Measurements from ENCODE around the gene RIPPLY2. TPM values are rescaled to one million over a fixed set of nuclear protein-coding genes. Genes with fewer than 3 reads are reported as not detected.
A peak's percentile ranks its signal among the peaks of the same experiment; 100 is the strongest.

The RIPPLY2 gene
- total and polyA plus RNA-seq, 4 donors: not detected

- Histone ChIP-seq H3K27ac (ENCODE audit: low read depth in 1 of 2, low read length in 2 of 2) (no peak overlapping the region), H3K36me3 (ENCODE audit: control insufficient read depth in 4 of 4, insufficient read depth in 3 of 4, low read depth in 1 of 4, low read length in 3 of 4) (no peaks in the 10 kb centered on the region), H3K4me3 (ENCODE audit: low read depth in 1 of 3, low read length in 3 of 3) (no peak overlapping the region), H3K4me1 (ENCODE audit: control insufficient read depth in 4 of 4, insufficient read depth in 4 of 4, low read length in 3 of 4) (no peaks in the 10 kb centered on the region), H3K9me3 (ENCODE audit: control insufficient read depth in 4 of 4, low read length in 3 of 4) (no peaks in the 10 kb centered on the region), H3K9ac (ENCODE audit: low read depth in 1 of 2, low read length in 2 of 2) (no peak overlapping the region), H3K27me3 (ENCODE audit: control insufficient read depth in 4 of 4, insufficient read depth in 4 of 4, low read length in 3 of 4) (no peaks in the 10 kb centered on the region)
- DNase-seq (ENCODE audit: low spot score): no peak
- WGBS: 66% methylated on average over 4 of the region's 4 CpGs
- TF ChIP-seq CTCF (IDR thresholded peaks at IDR 0.05; ENCODE audit: low read depth, low read length, missing input control): no peak
- no peak for TF ChIP-seq HNF4G (IDR thresholded peaks at IDR 0.05)
- no peak for TF ChIP-seq FOXA1 (IDR thresholded peaks at IDR 0.05)
- TF ChIP-seq SP1 (IDR thresholded peaks at IDR 0.05): no peak
- peak; percentile 30 to 44 for TF ChIP-seq HNF4A (conservative IDR thresholded peaks at IDR 0.05)
- no peak for TF ChIP-seq REST (IDR thresholded peaks at IDR 0.05)
- TF ChIP-seq JUND (IDR thresholded peaks at IDR 0.05): no peak
These were observed 25.9 kb downstream of the RIPPLY2 start for GRCh38 chr6:83878902-83879644.

DNA sequence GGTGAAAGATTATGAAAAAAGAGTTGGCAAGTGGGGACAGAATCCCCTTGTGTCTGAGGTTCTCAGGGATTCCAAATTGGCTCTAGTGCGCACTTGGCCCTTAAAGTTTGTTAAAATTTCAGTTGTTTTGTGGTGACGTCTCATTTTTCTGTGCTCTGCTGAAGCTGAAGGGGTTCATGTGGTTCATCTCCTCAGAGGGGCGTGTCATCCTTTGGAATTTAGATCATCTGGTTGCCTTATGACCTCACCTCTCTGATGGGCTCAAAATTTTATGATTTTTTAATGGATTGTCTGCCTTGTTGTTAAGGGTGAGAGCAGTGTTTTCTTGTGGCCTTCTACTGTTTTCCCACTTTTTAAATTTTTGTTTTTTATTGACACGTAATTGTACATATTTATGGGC lies 26.6 kb downstream of the RIPPLY2 start:
- no peak overlapping the region for H3K27ac ChIP-seq (ENCODE audit: low read depth in 1 of 2, low read length in 2 of 2)
- H3K9ac ChIP-seq (ENCODE audit: low read depth in 1 of 2, low read length in 2 of 2): no peak overlapping the region
- H3K4me1 ChIP-seq (ENCODE audit: control insufficient read depth in 4 of 4, insufficient read depth in 4 of 4, low read length in 3 of 4): no peaks in the 10 kb centered on the region
- WGBS: 94% methylated on average over 4 of the region's 4 CpGs
- TF ChIP-seq, protein P1, sequence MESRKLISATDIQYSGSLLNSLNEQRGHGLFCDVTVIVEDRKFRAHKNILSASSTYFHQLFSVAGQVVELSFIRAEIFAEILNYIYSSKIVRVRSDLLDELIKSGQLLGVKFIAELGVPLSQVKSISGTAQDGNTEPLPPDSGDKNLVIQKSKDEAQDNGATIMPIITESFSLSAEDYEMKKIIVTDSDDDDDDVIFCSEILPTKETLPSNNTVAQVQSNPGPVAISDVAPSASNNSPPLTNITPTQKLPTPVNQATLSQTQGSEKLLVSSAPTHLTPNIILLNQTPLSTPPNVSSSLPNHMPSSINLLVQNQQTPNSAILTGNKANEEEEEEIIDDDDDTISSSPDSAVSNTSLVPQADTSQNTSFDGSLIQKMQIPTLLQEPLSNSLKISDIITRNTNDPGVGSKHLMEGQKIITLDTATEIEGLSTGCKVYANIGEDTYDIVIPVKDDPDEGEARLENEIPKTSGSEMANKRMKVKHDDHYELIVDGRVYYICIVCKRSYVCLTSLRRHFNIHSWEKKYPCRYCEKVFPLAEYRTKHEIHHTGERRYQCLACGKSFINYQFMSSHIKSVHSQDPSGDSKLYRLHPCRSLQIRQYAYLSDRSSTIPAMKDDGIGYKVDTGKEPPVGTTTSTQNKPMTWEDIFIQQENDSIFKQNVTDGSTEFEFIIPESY (IDR thresholded peaks at IDR 0.05): no peak
- TF ChIP-seq HNF4A (conservative IDR thresholded peaks at IDR 0.05): no peak
- no peak for TF ChIP-seq CTCF (IDR thresholded peaks at IDR 0.05; ENCODE audit: low read depth, low read length, missing input control)
- no peak for TF ChIP-seq NR2F2 (IDR thresholded peaks at IDR 0.05)
- TF ChIP-seq, protein P2, sequence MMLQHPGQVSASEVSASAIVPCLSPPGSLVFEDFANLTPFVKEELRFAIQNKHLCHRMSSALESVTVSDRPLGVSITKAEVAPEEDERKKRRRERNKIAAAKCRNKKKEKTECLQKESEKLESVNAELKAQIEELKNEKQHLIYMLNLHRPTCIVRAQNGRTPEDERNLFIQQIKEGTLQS (IDR thresholded peaks at IDR 0.05): no peak
- no peaks in the 10 kb centered on the region for H3K9me3 ChIP-seq (ENCODE audit: control insufficient read depth in 4 of 4, low read length in 3 of 4)
- no peaks in the 10 kb centered on the region for H3K36me3 ChIP-seq (ENCODE audit: control insufficient read depth in 4 of 4, insufficient read depth in 3 of 4, low read depth in 1 of 4, low read length in 3 of 4)
- H3K4me3 ChIP-seq (ENCODE audit: low read depth in 1 of 3, low read length in 3 of 3): no peak overlapping the region
- no peaks in the 10 kb centered on the region for H3K27me3 ChIP-seq (ENCODE audit: control insufficient read depth in 4 of 4, insufficient read depth in 4 of 4, low read length in 3 of 4)
- no peak for DNase-seq (ENCODE audit: low spot score)

Data from liver (tissue), 9 donors.